ENCODE data around the gene GAK. TPM values are rescaled to one million over a fixed set of nuclear protein-coding genes. Genes with fewer than 3 reads are reported as not detected.

The GAK gene
- total RNA-seq, 1 donor from 2014 or later: 138 TPM

DNA sequence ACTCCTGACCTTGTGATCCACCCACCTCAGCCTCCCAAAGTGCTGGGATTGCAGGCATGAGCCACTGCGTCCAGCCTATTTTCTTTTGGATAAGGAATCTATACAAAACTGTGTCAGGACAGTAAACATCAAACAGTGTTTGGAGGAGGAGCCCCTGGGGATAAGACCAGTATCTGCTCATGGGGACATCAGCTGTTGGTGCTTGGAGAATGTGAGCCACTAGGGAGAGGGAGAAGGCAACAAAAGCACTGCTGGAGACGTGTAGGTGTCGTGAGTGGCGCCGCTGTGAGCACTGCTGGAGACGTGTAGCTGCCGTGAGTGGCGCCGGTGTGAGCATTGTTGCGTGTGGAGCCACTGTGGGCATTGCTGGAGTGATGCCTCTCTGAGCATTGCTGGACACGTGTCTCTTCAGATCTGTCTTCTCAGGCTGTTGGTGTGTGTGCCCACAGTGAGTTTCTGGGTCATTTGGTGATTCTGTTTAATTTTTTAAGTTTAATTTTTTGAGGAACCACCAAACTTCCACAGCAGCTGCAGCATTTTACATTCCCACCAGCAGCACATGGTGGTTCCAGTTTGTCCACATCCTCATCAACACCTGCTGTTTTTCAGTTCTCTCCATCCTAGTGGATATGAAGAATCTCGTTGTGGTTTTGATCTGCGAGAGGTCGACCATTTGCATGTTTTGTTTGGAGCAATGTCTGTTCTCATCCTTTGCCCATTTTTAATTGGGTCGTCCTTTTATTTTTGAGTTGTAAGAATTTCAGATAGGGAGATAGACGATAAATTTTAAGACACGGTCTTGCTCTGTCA, 22.3 kb upstream of the GAK start:
- no peak overlapping the region for H3K4me3 ChIP-seq
- ATAC-seq (no peak), DNase-seq (peak; percentile 16)
- no peaks in the 10 kb centered on the region for H3K9me3 ChIP-seq
- H3K36me3 ChIP-seq: peaks cover 8% of the 10 kb centered on the region
- H3K27ac ChIP-seq: no peak overlapping the region
- H3K4me1 ChIP-seq: no peaks in the 10 kb centered on the region
- no peak for TF ChIP-seq CTCF (IDR thresholded peaks at IDR 0.05)
- H3K27me3 ChIP-seq: no peaks in the 10 kb centered on the region
- intact Hi-C loops (cut with DNase I): no loop called here

DNA sequence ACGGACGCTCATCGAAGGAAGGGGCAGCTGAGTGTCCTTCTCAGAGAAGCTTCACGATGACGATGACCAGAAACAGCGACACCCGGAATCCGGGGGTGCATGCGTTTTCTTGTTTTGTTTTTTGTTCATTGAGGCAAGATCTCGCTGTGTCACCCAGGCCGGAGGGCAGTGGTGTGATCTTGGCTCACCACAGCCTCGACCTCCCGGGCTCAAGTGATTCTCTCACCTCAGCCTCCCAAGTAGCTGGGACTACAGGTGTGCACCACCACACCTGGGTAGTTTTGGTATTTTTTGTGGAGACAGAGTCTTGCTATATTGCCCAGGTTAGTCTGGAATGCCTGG, 21.4 kb upstream of the GAK start:
- intact Hi-C loops (cut with DNase I): no loop called here
- Histone ChIP-seq H3K9me3 (no peaks in the 10 kb centered on the region), H3K27me3 (no peaks in the 10 kb centered on the region), H3K4me1 (no peaks in the 10 kb centered on the region), H3K27ac (no peak overlapping the region), H3K36me3 (peaks cover 8% of the 10 kb centered on the region), H3K4me3 (no peak overlapping the region)
- DNase-seq: no peak
- no peak for ATAC-seq
- TF ChIP-seq CTCF (IDR thresholded peaks at IDR 0.05): no peak

- H3K27me3 ChIP-seq: no peaks in the 10 kb centered on the region
- peaks cover 8% of the 10 kb centered on the region for H3K36me3 ChIP-seq
- no peak overlapping the region for H3K27ac ChIP-seq
- H3K9me3 ChIP-seq: no peaks in the 10 kb centered on the region
- intact Hi-C loops (cut with DNase I): no loop called here
- H3K4me3 ChIP-seq: no peak overlapping the region
- ATAC-seq: no peak
- no peak for TF ChIP-seq CTCF (IDR thresholded peaks at IDR 0.05)
- DNase-seq: peak; percentile 62
- H3K4me1 ChIP-seq: no peaks in the 10 kb centered on the region
Measured at GRCh38 chr4:952881-953573, 20.9 kb upstream of the GAK start.

- Histone ChIP-seq H3K4me1 (no peaks in the 10 kb centered on the region), H3K27ac (no peak overlapping the region), H3K9me3 (no peaks in the 10 kb centered on the region), H3K27me3 (no peaks in the 10 kb centered on the region), H3K4me3 (no peak overlapping the region), H3K36me3 (peaks cover 8% of the 10 kb centered on the region)
- TF ChIP-seq CTCF (IDR thresholded peaks at IDR 0.05): no peak
- ATAC-seq: no peak
- peak; percentile 57 for DNase-seq
- intact Hi-C loops (cut with DNase I): no loop called here
Measured at GRCh38 chr4:951594-952468, 19.7 kb upstream of the GAK start.

GRCh38 chr4:951186-951585, 19.1 kb upstream of the GAK start:
- Histone ChIP-seq H3K27ac (no peak overlapping the region), H3K9me3 (no peaks in the 10 kb centered on the region), H3K4me3 (no peak overlapping the region), H3K36me3 (peaks cover 8% of the 10 kb centered on the region), H3K27me3 (no peaks in the 10 kb centered on the region), H3K4me1 (no peaks in the 10 kb centered on the region)
- peak; percentile 46 for DNase-seq
- ATAC-seq: no peak
- intact Hi-C loops (cut with DNase I): no loop called here
- no peak for TF ChIP-seq CTCF (IDR thresholded peaks at IDR 0.05)

All from upper lobe of right lung (tissue), 1 donor.